Neural cell (in vitro differentiated cells): ENCODE data around the gene TRIM15. TPM values are rescaled to one million over a fixed set of nuclear protein-coding genes. Genes with fewer than 3 reads are reported as not detected.
"Not testable (repeated sequence)": the region's sequence is repeated elsewhere in the genome, so short reads cannot be mapped to it uniquely, and the experiment has no call there.

Source experiments
- H2AFZ ChIP-seq: fragments of 200-600, 300-800 bp; sonication (generic), shearing (Covaris generic); 2 replicates; pipeline ENCODE4 v1.6.0; 2014; ENCODE audit warnings: low read depth, mild to moderate bottlenecking, antibody characterized with exemption, low read length, moderate library complexity
- H3F3A ChIP-seq: fragments of 200-600 bp; shearing (Covaris generic); 2 replicates; pipeline ENCODE4 v1.6.1; 2016; ENCODE audit warnings: mild to moderate bottlenecking, moderate library complexity, mixed read lengths, antibody characterized with exemption, low read length; ENCODE audit not compliant: insufficient read depth, poor library complexity, severe bottlenecking
- H3K27ac ChIP-seq: fragments of 200-600, 300-800 bp; sonication (generic), shearing (Covaris generic); 2 replicates; pipeline ENCODE4 v1.5.1; 2014; ENCODE audit warnings: mild to moderate bottlenecking, low read length, moderate library complexity
- H3K27me3 ChIP-seq: fragments of 300-800, 200-600 bp; sonication (generic), shearing (Covaris generic); 2 replicates; pipeline ENCODE4 v1.6.0; 2014; ENCODE audit warnings: mild to moderate bottlenecking, low read depth, low read length, moderate library complexity; ENCODE audit not compliant: insufficient read depth
- H3K36me3 ChIP-seq: fragments of 300-800, 200-600 bp; sonication (generic), shearing (Covaris generic); 2 replicates; pipeline ENCODE4 v1.5.1; 2014; ENCODE audit warnings: mild to moderate bottlenecking, antibody characterized with exemption, low read length, moderate library complexity; ENCODE audit not compliant: insufficient read depth
- H3K4me2 ChIP-seq: fragments of 300-800, 200-600 bp; sonication (generic), shearing (Covaris generic); 2 replicates; pipeline ENCODE4 v1.6.0; 2014; ENCODE audit warnings: mild to moderate bottlenecking, low read length
- H3K4me3 ChIP-seq: fragments of 300-800, 200-600 bp; sonication (generic), shearing (Covaris generic); 2 replicates; pipeline ENCODE4 v1.5.1; 2014; ENCODE audit warnings: mild to moderate bottlenecking, low read length, moderate library complexity
- H3K79me2 ChIP-seq: fragments of 200-600 bp; shearing (Covaris generic); replicated peaks from 2 replicates; pipeline ENCODE4 v1.6.0; 2014; ENCODE audit warnings: mild to moderate bottlenecking, low read length, moderate library complexity; ENCODE audit not compliant: insufficient read depth
- H3K9ac ChIP-seq: fragments of 300-800, 200-600 bp; sonication (generic), shearing (Covaris generic); 2 replicates; pipeline ENCODE4 v1.6.1; 2016; ENCODE audit warnings: mild to moderate bottlenecking, low read length, mixed read lengths
- H3K9me2 ChIP-seq: fragments of 200-600 bp; shearing (Covaris generic); 2 replicates; pipeline ENCODE4 v1.6.1; 2016; ENCODE audit warnings: mild to moderate bottlenecking, low read length, mixed read lengths; ENCODE audit not compliant: insufficient read depth
- H3K9me3 ChIP-seq: fragments of 200-600, 300-800 bp; sonication (generic), shearing (Covaris generic); 2 replicates; pipeline ENCODE4 v1.6.1; 2016; ENCODE audit warnings: mild to moderate bottlenecking, mixed run types, low read length, moderate library complexity, mixed read lengths
- H4K20me1 ChIP-seq: fragments of 200-600 bp; shearing (Covaris generic); 2 replicates; pipeline ENCODE4 v1.6.1; 2016; ENCODE audit warnings: mild to moderate bottlenecking, mixed run types; ENCODE audit not compliant: insufficient read depth
- CTCF ChIP-seq: fragments of 450-650 bp; IDR thresholded peaks from 2 replicates; pipeline ENCODE4 v1.5.1; 2014; ENCODE audit warnings: antibody characterized with exemption, mild to moderate bottlenecking, moderate library complexity; ENCODE audit not compliant: poor library complexity, severe bottlenecking
- EP300 ChIP-seq: fragments of 450-650 bp; conservative IDR thresholded peaks from 2 replicates; pipeline ENCODE4 v1.6.1; 2014; ENCODE audit warnings: antibody characterized with exemption, mild to moderate bottlenecking, moderate library complexity; ENCODE audit not compliant: poor library complexity, severe bottlenecking
- EZH2 ChIP-seq: fragments of 200-600, 300-800 bp; shearing (Covaris generic), sonication (generic); IDR thresholded peaks from 2 replicates; pipeline ENCODE4 v1.6.1; 2014; ENCODE audit warnings: antibody characterized with exemption, low read length, borderline replicate concordance, mild to moderate bottlenecking; ENCODE audit not compliant: insufficient read depth, poor library complexity, severe bottlenecking
- MXI1 ChIP-seq: fragments of 450-650 bp; conservative IDR thresholded peaks from 2 replicates; pipeline ENCODE4 v1.6.1; 2014; ENCODE audit warnings: antibody characterized with exemption, mild to moderate bottlenecking; ENCODE audit not compliant: poor library complexity, severe bottlenecking
- POLR2AphosphoS5 ChIP-seq: IDR thresholded peaks from 2 replicates; pipeline ENCODE4 v1.6.1; 2012
- RAD21 ChIP-seq: fragments of 450-650 bp; conservative IDR thresholded peaks from 2 replicates; pipeline ENCODE4 v1.6.1; 2014; ENCODE audit warnings: antibody characterized with exemption, mild to moderate bottlenecking, moderate library complexity
- REST ChIP-seq: IDR thresholded peaks from 2 replicates; pipeline ENCODE4 v1.6.1; 2012; ENCODE audit warnings: borderline replicate concordance
- SMC3 ChIP-seq: fragments of 450-650 bp; conservative IDR thresholded peaks from 2 replicates; pipeline ENCODE4 v1.6.1; 2014; ENCODE audit warnings: antibody characterized with exemption, mild to moderate bottlenecking, moderate library complexity; ENCODE audit not compliant: poor library complexity
- TAF1 ChIP-seq: IDR thresholded peaks from 2 replicates; pipeline ENCODE4 v1.6.1; 2012; ENCODE audit warnings: low read depth
- polyA plus RNA-seq: library from polyadenylated mRNA; depleted of rRNA; stranded (reverse); fragments of >200 nt; gene quantifications from 2 replicates; pipeline ENCODE4 v1.2.3, GENCODE V29; 2014

The TRIM15 gene
- polyA plus RNA-seq, 1 donor from 2014 or later, result not detected

GRCh38 chr6:30165238-30165637 lies 1.9 kb downstream of the TRIM15 start:
- not testable (repeated sequence) for H3K27ac ChIP-seq, H3K27me3 ChIP-seq, H3F3A ChIP-seq, H2AFZ ChIP-seq, H3K9ac ChIP-seq, H3K36me3 ChIP-seq, H3K9me2 ChIP-seq, H3K79me2 ChIP-seq, H3K4me3 ChIP-seq, H4K20me1 ChIP-seq, H3K4me2 ChIP-seq, H3K9me3 ChIP-seq

GRCh38 chr6:30167101-30167500 lies 3.8 kb downstream of the TRIM15 start:
- Histone ChIP-seq H3F3A (no peaks in the 10 kb centered on the region), H3K9ac (no peak overlapping the region), H4K20me1 (no peaks in the 10 kb centered on the region), H3K9me3 (no peaks in the 10 kb centered on the region), H2AFZ (no peak overlapping the region), H3K27ac (no peak overlapping the region), H3K27me3 (peaks cover 21% of the 10 kb centered on the region), H3K79me2 (no peaks in the 10 kb centered on the region), H3K36me3 (no peaks in the 10 kb centered on the region), H3K9me2 (no peaks in the 10 kb centered on the region), H3K4me2 (no peak overlapping the region), H3K4me3 (no peak overlapping the region)
- TF ChIP-seq MXI1 (no peak), EP300 (no peak), REST (no peak)

- Histone ChIP-seq H3K4me3 (no peak overlapping the region), H2AFZ (no peak overlapping the region), H3K36me3 (no peaks in the 10 kb centered on the region), H4K20me1 (no peaks in the 10 kb centered on the region), H3K9ac (no peak overlapping the region), H3K9me3 (no peaks in the 10 kb centered on the region), H3K79me2 (no peaks in the 10 kb centered on the region), H3K4me2 (no peak overlapping the region), H3F3A (no peaks in the 10 kb centered on the region), H3K27ac (no peak overlapping the region), H3K27me3 (peaks cover 32% of the 10 kb centered on the region), H3K9me2 (no peaks in the 10 kb centered on the region)
- no peak for TF ChIP-seq TAF1
- TF ChIP-seq MXI1, result no peak
- no peak for TF ChIP-seq EP300
- no peak for TF ChIP-seq CTCF
- TF ChIP-seq RAD21, result no peak
- no peak for TF ChIP-seq POLR2AphosphoS5
- no peak for TF ChIP-seq SMC3
- TF ChIP-seq REST, result no peak
- TF ChIP-seq EZH2, result no peak
These were observed 5.4 kb downstream of the TRIM15 start for GRCh38 chr6:30168741-30169140.
